HCT116 (cell line): ENCODE measurements around the gene COPS6. TPM values are rescaled to one million over a fixed set of nuclear protein-coding genes. Genes with fewer than 3 reads are reported as not detected.

Experiments used
- ATAC-seq: fragments of 200-7000 bp; cut with Tn5 transposase; 2 replicates; pipeline ENCODE4 v1.9.1; 2020; ENCODE audit warnings: mild to moderate bottlenecking, moderate library complexity
- BruUV-seq: library from RNA; stranded (reverse); fragments of 400-500 nt; replicated peaks from 2 replicates; lab custom pipeline; 2021; lab: Mats Ljungman, UMichigan
- CTCF ChIA-PET: fragments of 300-600 bp; sonication (Branson Sonifier 250); formaldehyde crosslinking; loops from one replicate; lab custom pipeline; 2021; ENCODE audit warnings: antibody characterized with exemption; lab: Charles Lee
- POLR2A ChIA-PET: fragments of 300-600, 350-600 bp; sonication (Branson Sonifier 250); formaldehyde crosslinking; loops from one replicate; lab custom pipeline; 2021; ENCODE audit warnings: antibody characterized with exemption; lab: Charles Lee
- RAD21 ChIA-PET, 2 experiments: fragments of 300-600 bp; sonication (Branson Sonifier 250); formaldehyde crosslinking; loops; one replicate each; lab custom pipeline; 2023; ENCODE audit warnings: low total read pairs in 2 of 2; ENCODE audit not compliant: uncharacterized antibody in 2 of 2, unreplicated experiment in 2 of 2, low non-redundant PET in 1 of 2; lab: Charles Lee
- DNase-seq: peaks from one replicate; pipeline ENCODE4 v3.0.0-alpha.2; 2010; ENCODE audit warnings: low read depth, low spot score
- H2AFZ ChIP-seq: fragments of 200-600 bp; shearing (Covaris generic), sonication (generic); 2 replicates; pipeline ENCODE4 v1.6.1; 2017; ENCODE audit warnings: low read depth, mixed run types, mixed read lengths, antibody characterized with exemption, low read length; ENCODE audit not compliant: poor library complexity, severe bottlenecking
- H3K27ac ChIP-seq: 2 replicates; pipeline ENCODE4 v1.5.1; 2012; ENCODE audit warnings: low read depth, low read length
- H3K27me3 ChIP-seq: fragments of 200-600 bp; sonication (generic); 2 replicates; pipeline ENCODE4 v1.6.1; 2016; ENCODE audit warnings: mixed run types, low read length, mixed read lengths; ENCODE audit not compliant: insufficient read depth
- H3K36me3 ChIP-seq, 2 experiments: fragments of 200-500 bp in 1 of 2; fragments of 200-600 bp in 1 of 2; sonication (Bioruptor generic) in 1 of 2; sonication (generic) in 1 of 2; 2 replicates each; pipeline versions ENCODE4 v1.5.1 to v1.6.1; 2014 to 2016; ENCODE audit warnings: low read length in 2 of 2, inconsistent platforms in 1 of 2, mixed read lengths in 1 of 2, mixed run types in 1 of 2; ENCODE audit not compliant: insufficient read depth in 2 of 2, control insufficient read depth in 1 of 2
- H3K4me1 ChIP-seq, 2 experiments: fragments of 200-600 bp in 1 of 2; sonication (generic) in 1 of 2; 2 replicates each; pipeline versions ENCODE4 v1.5.1 to v1.6.1; 2012 to 2017; ENCODE audit warnings: low read length in 2 of 2, inconsistent platforms in 1 of 2, mild to moderate bottlenecking in 1 of 2, mixed read lengths in 1 of 2, mixed run types in 1 of 2, moderate library complexity in 1 of 2; ENCODE audit not compliant: insufficient read depth in 2 of 2, control insufficient read depth in 1 of 2
- H3K4me2 ChIP-seq: fragments of 200-600 bp; sonication (generic); 2 replicates; pipeline ENCODE4 v1.6.1; 2017; ENCODE audit warnings: mixed run types, low read length, mixed read lengths
- H3K4me3 ChIP-seq, 2 experiments: fragments of 200-600 bp in 1 of 2; sonication (generic) in 1 of 2; replicated peaks in 1 of 2; 2 replicates each; pipeline ENCODE4 v1.5.1; 2011 to 2016; ENCODE audit warnings: low read length in 2 of 2, control low read depth in 1 of 2, low read depth in 1 of 2, mild to moderate bottlenecking in 1 of 2, mixed read lengths in 1 of 2, mixed run types in 1 of 2
- H3K79me2 ChIP-seq: fragments of 200-600 bp; sonication (generic); 2 replicates; pipeline ENCODE4 v1.6.1; 2017; ENCODE audit warnings: mild to moderate bottlenecking, mixed run types, low read length, moderate library complexity, mixed read lengths; ENCODE audit not compliant: insufficient read depth
- H3K9ac ChIP-seq: fragments of 200-600 bp; sonication (generic); 2 replicates; pipeline ENCODE4 v1.6.1; 2016; ENCODE audit warnings: low read length, mixed read lengths
- H3K9me2 ChIP-seq: fragments of 200-600 bp; sonication (generic), shearing (Covaris generic); 2 replicates; pipeline ENCODE4 v1.6.1; 2017; ENCODE audit warnings: mixed run types, mild to moderate bottlenecking, moderate library complexity; ENCODE audit not compliant: insufficient read depth
- H3K9me3 ChIP-seq, 2 experiments: fragments of 200-500 bp in 1 of 2; fragments of 200-600 bp in 1 of 2; sonication (Bioruptor generic) in 1 of 2; sonication (generic) in 1 of 2; 2 replicates each; pipeline ENCODE4 v1.6.1; 2014 to 2017; ENCODE audit warnings: low read length in 2 of 2, mixed read lengths in 2 of 2, inconsistent platforms in 1 of 2, low read depth in 1 of 2, mild to moderate bottlenecking in 1 of 2, mixed run types in 1 of 2, moderate library complexity in 1 of 2; ENCODE audit not compliant: control insufficient read depth in 1 of 2, insufficient read depth in 1 of 2
- H4K20me1 ChIP-seq: fragments of 200-600 bp; sonication (generic), shearing (Covaris generic); 2 replicates; pipeline ENCODE4 v1.6.1; 2017; ENCODE audit warnings: mixed run types, mild to moderate bottlenecking, moderate library complexity; ENCODE audit not compliant: insufficient read depth
- CBX3 ChIP-seq: IDR thresholded peaks from 2 replicates; pipeline ENCODE4 v1.6.1; 2012; ENCODE audit warnings: low read depth
- CTCF ChIP-seq, 3 experiments: fragments of 200-600 bp in 1 of 3; sonication (generic) in 1 of 3; IDR thresholded peaks in 2 of 3; conservative IDR thresholded peaks in 1 of 3; 2 replicates each; pipeline ENCODE4 v1.5.1; 2012 to 2017; ENCODE audit warnings: low read depth in 2 of 3, low read length in 2 of 3, antibody characterized with exemption in 1 of 3, borderline replicate concordance in 1 of 3, control low read depth in 1 of 3, mild to moderate bottlenecking in 1 of 3, mixed read lengths in 1 of 3, mixed run types in 1 of 3, moderate library complexity in 1 of 3; ENCODE audit not compliant: insufficient read depth in 1 of 3
- EGR1 ChIP-seq: IDR thresholded peaks from 2 replicates; pipeline ENCODE4 v1.6.1; 2012; ENCODE audit warnings: low read depth
- ELF1 ChIP-seq: IDR thresholded peaks from 2 replicates; pipeline ENCODE4 v1.6.1; 2012; ENCODE audit warnings: low read depth, borderline replicate concordance
- FOSL1 ChIP-seq: IDR thresholded peaks from 2 replicates; pipeline ENCODE4 v1.6.1; 2012; ENCODE audit warnings: low read depth
- JUND ChIP-seq: IDR thresholded peaks from 2 replicates; pipeline ENCODE4 v1.6.1; 2012
- REST ChIP-seq: IDR thresholded peaks from 2 replicates; pipeline ENCODE4 v1.6.1; 2012; ENCODE audit warnings: low read depth
- SIN3A ChIP-seq: IDR thresholded peaks from 2 replicates; pipeline ENCODE4 v1.6.1; 2012; ENCODE audit warnings: low read depth
- SRF ChIP-seq: IDR thresholded peaks from 2 replicates; pipeline ENCODE4 v1.6.1; 2012; ENCODE audit warnings: low read depth
- TCF7L2 ChIP-seq: IDR thresholded peaks from 2 replicates; pipeline ENCODE4 v1.7.0; 2011; ENCODE audit warnings: borderline replicate concordance, inconsistent platforms; ENCODE audit not compliant: insufficient read depth, insufficient read length; ENCODE audit errors: extremely low read depth
- ZFX ChIP-seq: fragments of 450-650 bp; IDR thresholded peaks from 2 replicates; pipeline ENCODE4 v1.6.1; 2017
- intact Hi-C: fragments of 100-400 bp; cut with micrococcal nuclease; formaldehyde crosslinking; loops from 2 replicates; pipeline ENCODE4 v1.10.0; 2022
- total RNA-seq: library from RNA; stranded (reverse); gene quantifications from one replicate; pipeline ENCODE4 v1.2.1, GENCODE V29; 2021; ENCODE audit not compliant: unreplicated experiment
- TF ChIP-seq, protein P1 (sequence below): IDR thresholded peaks from 2 replicates; pipeline ENCODE4 v1.6.1; 2012
- TF ChIP-seq, protein P2 (sequence below): IDR thresholded peaks from 2 replicates; pipeline ENCODE4 v1.6.1; 2012

COPS6 gene
- total RNA-seq, 1 experiment from 2014 or later = 126 TPM

GRCh38 chr7:100064162-100064561, 24.6 kb upstream of the COPS6 start:
- Histone ChIP-seq H4K20me1 (no peaks in the 10 kb centered on the region), H3K79me2 (no peaks in the 10 kb centered on the region), H3K4me1 (no peaks in the 10 kb centered on the region), H3K4me3 (no peak overlapping the region), H3K4me2 (no peak overlapping the region), H3K36me3 (peaks cover 5% of the 10 kb centered on the region in 2 experiments; a peak in 3 of 4 replicates), H3K9ac (no peak overlapping the region), H3K27ac (no peak overlapping the region), H3K27me3 (no peaks in the 10 kb centered on the region), H2AFZ (no peak overlapping the region), H3K9me3 (no peaks in the 10 kb centered on the region), H3K9me2 (no peaks in the 10 kb centered on the region)
- CTCF ChIA-PET = interaction anchor here (1.3 kb wide), 1 partner anchor 70 kb away, joined by 4 read pairs; no protein-coding TSS in a partner anchor
- RAD21 ChIA-PET = no interaction called here
- ATAC-seq (no peak), DNase-seq (no peak)
- POLR2A ChIA-PET = no interaction called here
- intact Hi-C loops = no loop called here
- TSS peak; percentile 34 for BruUV-seq
- TF ChIP-seq, protein P1, sequence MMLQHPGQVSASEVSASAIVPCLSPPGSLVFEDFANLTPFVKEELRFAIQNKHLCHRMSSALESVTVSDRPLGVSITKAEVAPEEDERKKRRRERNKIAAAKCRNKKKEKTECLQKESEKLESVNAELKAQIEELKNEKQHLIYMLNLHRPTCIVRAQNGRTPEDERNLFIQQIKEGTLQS = no peak
- TF ChIP-seq TCF7L2 = no peak

DNA sequence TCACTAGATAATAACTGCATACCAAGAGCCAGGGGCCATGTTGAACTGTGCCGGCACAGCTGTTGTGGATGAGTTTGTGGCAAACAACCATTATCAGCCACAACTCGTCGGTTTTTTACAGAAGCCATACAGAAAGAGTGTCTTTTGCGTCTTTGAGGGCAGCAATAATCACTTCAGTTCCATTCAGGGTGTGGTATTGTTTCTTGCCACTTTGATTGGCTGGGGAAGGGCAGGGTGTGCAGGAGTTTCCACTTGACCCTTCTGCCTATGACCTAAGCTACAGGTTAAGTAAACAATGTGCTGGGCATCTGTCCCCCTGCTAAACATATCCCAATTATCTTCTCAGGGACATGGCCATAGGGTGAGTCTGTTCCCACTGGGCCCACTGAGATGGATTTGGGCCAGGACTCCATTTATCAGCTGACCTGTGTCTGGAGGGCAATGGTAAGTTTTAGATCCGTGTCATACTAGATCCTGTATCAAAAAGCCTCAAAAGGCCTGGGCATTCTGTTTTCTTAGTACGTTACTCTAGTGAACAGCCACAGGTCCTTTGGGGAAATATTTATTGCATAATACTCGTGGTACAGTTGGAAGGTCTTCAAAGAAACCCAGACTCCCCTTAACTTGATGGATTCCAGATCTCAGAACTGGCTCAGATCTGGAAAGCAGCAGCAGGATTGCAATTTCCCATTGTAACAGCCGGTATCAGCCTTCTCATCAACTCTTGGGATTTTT, 23.1 kb upstream of the COPS6 start:
- Histone ChIP-seq H4K20me1 (no peaks in the 10 kb centered on the region), H3K27ac (no peak overlapping the region), H3K9me3 (peaks cover 5 to 6% of the 10 kb centered on the region in 2 experiments; a peak in 2 of 4 replicates), H3K27me3 (no peaks in the 10 kb centered on the region), H3K79me2 (no peaks in the 10 kb centered on the region), H3K4me2 (no peak overlapping the region), H3K4me1 (no peaks in the 10 kb centered on the region), H3K4me3 (no peak overlapping the region), H3K36me3 (peaks cover 11 to 17% of the 10 kb centered on the region in 2 experiments), H3K9ac (no peak overlapping the region), H3K9me2 (no peaks in the 10 kb centered on the region), H2AFZ (no peak overlapping the region)
- 0 out of 2 replicates have a peak, but pooled peaks have one; percentile 16 for ATAC-seq
- ChIA-PET RAD21 (no interaction called here), CTCF (no interaction called here), POLR2A (no interaction called here)
- no peak for DNase-seq
- BruUV-seq = no TSS peak
- intact Hi-C loops = no loop called here
- TF ChIP-seq CBX3 (no peak), SIN3A (no peak), FOSL1 (no peak), REST (no peak), ZFX (no peak), CTCF (IDR thresholded peaks at IDR 0.05 in 2 of 3, conservative IDR thresholded peaks at IDR 0.05 in 1 of 3; ENCODE audit: borderline replicate concordance in 1 of 3, insufficient read depth in 1 of 3, low read depth in 2 of 3, low read length in 2 of 3) (no peak), JUND (no peak), ELF1 (no peak), SRF (no peak), EGR1 (no peak)
- TF ChIP-seq, protein P1 = no peak
- TF ChIP-seq, protein P2, sequence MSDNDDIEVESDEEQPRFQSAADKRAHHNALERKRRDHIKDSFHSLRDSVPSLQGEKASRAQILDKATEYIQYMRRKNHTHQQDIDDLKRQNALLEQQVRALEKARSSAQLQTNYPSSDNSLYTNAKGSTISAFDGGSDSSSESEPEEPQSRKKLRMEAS = no peak
